Colonic mucosa (tissue), 4 donors: Measurements from ENCODE around the gene DCAF10. TPM values are rescaled to one million over a fixed set of nuclear protein-coding genes. Genes with fewer than 3 reads are reported as not detected.
"Not testable (repeated sequence)": the region's sequence is repeated elsewhere in the genome, so short reads cannot be mapped to it uniquely, and the experiment has no call there.

Experiments
- DNase-seq: peaks from one replicate; pipeline ENCODE4 v3.0.0-alpha.2; 2020
- H3K27ac ChIP-seq: fragments of 200-600 bp; one replicate; pipeline ENCODE4 v1.8.0; 2021
- H3K27me3 ChIP-seq: fragments of 200-600 bp; one replicate; pipeline ENCODE4 v1.8.0; 2021
- H3K36me3 ChIP-seq: fragments of 200-600 bp; one replicate; pipeline ENCODE4 v1.8.0; 2021
- H3K4me1 ChIP-seq: fragments of 200-600 bp; one replicate; pipeline ENCODE4 v1.8.0; 2021; ENCODE audit warnings: mild to moderate bottlenecking
- H3K4me3 ChIP-seq: fragments of 200-600 bp; one replicate; pipeline ENCODE4 v1.8.0; 2021
- H3K9ac ChIP-seq, 2 donors: one replicate each; pipeline ENCODE4 v1.7.0; 2013; ENCODE audit warnings: control low read depth in 2 of 2, low read depth in 2 of 2, low read length in 2 of 2
- H3K9me3 ChIP-seq: fragments of 200-600 bp; one replicate; pipeline ENCODE4 v1.8.0; 2021
- CTCF ChIP-seq: fragments of 200-600 bp; IDR thresholded peaks from one replicate; pipeline ENCODE4 v1.8.0; 2022; ENCODE audit warnings: antibody characterized with exemption, mild to moderate bottlenecking
- intact Hi-C: fragments of 100-400 bp; cut with DNase I; formaldehyde crosslinking; loops from one replicate; pipeline ENCODE4 v1.14.1; 2022
- total RNA-seq, 2 donors: library from RNA; stranded (reverse); fragmentation: NEBNext Ultra II Directional in 1 of 2; extraction: Animal tissue kit (Norgen Biotek cat#: 25700) in 1 of 2; gene quantifications; one replicate each; pipeline ENCODE4 v1.2.1, GENCODE V29; 2021
- donor health status: healthy.
- donor health status: DM: no; HTN: no; CAD: no.
- donor health status: DM: no; HTN: no; CAD: no.

Gene DCAF10, protein sequence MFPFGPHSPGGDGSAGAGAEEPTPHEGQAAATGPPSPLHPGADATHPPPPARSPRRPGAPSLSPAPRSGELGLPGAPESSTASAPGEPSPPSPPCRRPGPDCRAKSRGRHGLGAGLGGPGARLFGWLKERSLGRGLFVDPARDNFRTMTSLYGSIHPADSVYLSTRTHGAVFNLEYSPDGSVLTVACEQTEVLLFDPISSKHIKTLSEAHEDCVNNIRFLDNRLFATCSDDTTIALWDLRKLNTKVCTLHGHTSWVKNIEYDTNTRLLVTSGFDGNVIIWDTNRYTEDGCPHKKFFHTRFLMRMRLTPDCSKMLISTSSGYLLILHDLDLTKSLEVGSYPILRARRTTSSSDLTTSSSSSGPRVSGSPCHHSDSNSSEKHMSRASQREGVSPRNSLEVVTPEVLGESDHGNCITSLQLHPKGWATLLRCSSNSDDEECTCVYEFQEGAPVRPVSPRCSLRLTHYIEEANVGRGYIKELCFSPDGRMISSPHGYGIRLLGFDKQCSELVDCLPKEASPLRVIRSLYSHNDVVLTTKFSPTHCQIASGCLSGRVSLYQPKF
- 10 to 100 TPM; 25.4 to 32.7 TPM for total RNA-seq

DNA sequence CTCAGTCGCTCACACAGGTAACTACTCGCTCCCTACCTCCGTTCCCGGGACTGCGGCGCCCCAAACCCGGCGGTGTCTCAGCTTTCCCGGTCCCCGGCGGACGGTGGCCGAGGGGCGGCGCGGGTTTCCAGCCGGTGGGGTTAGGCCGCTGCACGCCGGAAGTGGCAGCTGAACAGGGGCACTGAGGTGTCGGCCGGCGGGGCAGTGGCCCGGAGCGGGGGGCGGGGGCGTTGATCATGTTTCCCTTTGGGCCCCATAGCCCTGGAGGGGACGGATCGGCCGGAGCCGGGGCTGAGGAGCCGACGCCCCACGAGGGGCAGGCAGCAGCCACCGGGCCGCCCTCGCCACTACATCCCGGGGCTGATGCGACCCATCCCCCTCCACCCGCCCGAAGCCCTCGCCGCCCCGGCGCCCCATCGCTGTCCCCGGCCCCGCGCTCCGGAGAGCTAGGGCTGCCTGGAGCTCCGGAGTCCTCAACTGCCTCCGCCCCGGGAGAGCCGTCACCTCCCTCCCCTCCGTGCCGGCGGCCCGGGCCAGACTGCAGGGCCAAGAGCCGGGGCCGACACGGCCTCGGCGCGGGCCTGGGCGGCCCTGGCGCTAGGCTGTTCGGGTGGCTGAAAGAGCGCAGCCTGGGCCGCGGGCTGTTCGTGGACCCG, at the start of gene DCAF10:
Gene DCAF10 (plus strand): TSS at position 167 of the 656 bp plus-strand sequence. CDS start 70 bp downstream, at position 237.
- TF ChIP-seq CTCF = no peak
- Histone ChIP-seq H3K4me1 (peaks cover 14% of the 10 kb centered on the region), H3K36me3 (no peaks in the 10 kb centered on the region), H3K9ac (peak within 1 kb of the TSS; percentile 83 to 91), H3K9me3 (no peaks in the 10 kb centered on the region), H3K27ac (peak within 1 kb of the TSS; percentile 90), H3K27me3 (no peaks in the 10 kb centered on the region), H3K4me3 (peak within 1 kb of the TSS; percentile 97)
- DNase-seq = peak; percentile 90
- intact Hi-C loops = no loop called here

- intact Hi-C loops = loop anchor here (10.0 kb wide), 2 partner anchors 154 to 166 kb away; partner anchors contain the start of gene SLC25A51
- H3K4me1 ChIP-seq = peaks cover 4% of the 10 kb centered on the region
- H3K9me3 ChIP-seq = no peaks in the 10 kb centered on the region
- H3K9ac ChIP-seq = no peak overlapping the region
- H3K27me3 ChIP-seq = no peaks in the 10 kb centered on the region
- H3K27ac ChIP-seq = no peak overlapping the region
- no peak overlapping the region for H3K4me3 ChIP-seq
- no peak for DNase-seq
- TF ChIP-seq CTCF = no peak
- H3K36me3 ChIP-seq = no peaks in the 10 kb centered on the region
Observed at GRCh38 chr9:37751186-37751585, 49.4 kb upstream of the DCAF10 start.

GRCh38 chr9:37751704-37752103, 48.9 kb upstream of the DCAF10 start:
- not testable (repeated sequence) for H3K9ac ChIP-seq, DNase-seq, H3K27me3 ChIP-seq, H3K9me3 ChIP-seq, H3K36me3 ChIP-seq, H3K4me3 ChIP-seq, H3K27ac ChIP-seq, H3K4me1 ChIP-seq
- intact Hi-C loops = loop anchor here (10.0 kb wide), 2 partner anchors 153 to 167 kb away; partner anchors contain the start of gene SLC25A51

GRCh38 chr9:37752112-37752511, 48.5 kb upstream of the DCAF10 start:
- not testable (repeated sequence) for H3K9ac ChIP-seq, DNase-seq
- intact Hi-C loops = loop anchor here (10.0 kb wide), 2 partner anchors 153 to 167 kb away; partner anchors contain the start of gene SLC25A51

DNA sequence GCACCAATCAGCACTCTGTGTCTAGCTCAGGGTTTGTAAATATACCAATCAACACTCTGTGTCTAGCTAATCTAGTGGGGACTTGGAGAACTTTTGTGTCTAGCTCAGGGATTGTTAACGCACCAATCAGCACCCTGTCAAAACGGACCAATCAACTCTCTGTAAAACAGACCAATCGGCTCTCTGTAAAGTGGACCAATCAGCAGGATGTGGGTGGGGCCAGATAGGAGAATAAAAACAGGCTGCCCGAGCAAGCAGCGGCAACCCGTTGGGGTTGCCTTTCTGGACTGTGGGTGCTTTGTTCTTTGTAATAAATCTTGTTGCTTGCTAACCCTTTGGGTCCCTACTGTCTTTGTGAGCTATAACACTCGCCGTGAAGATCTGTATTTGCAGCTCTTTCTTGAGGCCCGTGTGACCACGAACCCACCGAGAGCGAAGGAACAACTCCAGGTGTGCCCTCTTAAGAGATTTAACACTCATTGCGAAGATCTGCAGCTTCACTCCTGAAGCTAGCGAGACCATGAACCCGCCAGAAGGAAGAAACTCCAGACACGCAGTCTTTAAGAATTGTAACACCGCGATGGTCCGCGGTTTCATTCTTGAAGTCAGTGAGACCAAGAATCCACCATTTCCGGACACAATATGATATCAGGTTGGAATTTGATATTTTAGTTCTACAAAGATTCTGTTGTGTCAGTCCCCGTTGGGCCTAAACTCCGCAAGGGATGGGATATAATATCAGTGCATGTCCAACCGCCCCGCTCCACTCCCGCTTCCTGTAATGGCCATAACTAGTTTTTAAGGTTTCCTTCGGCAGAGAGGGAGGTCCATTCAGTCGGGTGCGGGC, 47.7 kb upstream of the DCAF10 start:
- Histone ChIP-seq H3K36me3 (no peaks in the 10 kb centered on the region), H3K27ac (no peak overlapping the region), H3K9ac (no peak overlapping the region), H3K9me3 (no peaks in the 10 kb centered on the region), H3K4me1 (peaks cover 4% of the 10 kb centered on the region), H3K4me3 (peak overlapping the region; percentile 89), H3K27me3 (no peaks in the 10 kb centered on the region)
- no peak for TF ChIP-seq CTCF
- intact Hi-C loops = loop anchor here (10.0 kb wide), 2 partner anchors 152 to 168 kb away; partner anchors contain the start of gene SLC25A51
- DNase-seq = no peak

More at GRCh38 chr9:37752112-37752511, 48.5 kb upstream of the DCAF10 start:
- H3K27ac ChIP-seq, H3K9me3 ChIP-seq, H3K4me1 ChIP-seq, H3K36me3 ChIP-seq, H3K4me3 ChIP-seq, H3K27me3 ChIP-seq: not testable (repeated sequence)
